HepG2 (cell line): Measurements from ENCODE around the gene ZFP28. TPM values are rescaled to one million over a fixed set of nuclear protein-coding genes. Genes with fewer than 3 reads are reported as not detected.

ENCODE experiments used
- ATAC-seq: fragments of 200-7000 bp; cut with Tn5 transposase; 3 replicates; pipeline ENCODE4 v1.9.1; 2020; ENCODE audit warnings: mild to moderate bottlenecking, moderate library complexity
- BruUV-seq: library from RNA; stranded (reverse); fragments of 400-500 nt; replicated peaks from 2 replicates; lab custom pipeline; 2021; lab: Mats Ljungman, UMichigan
- CTCF ChIA-PET: fragments of 300-600 bp; formaldehyde crosslinking; extraction: SDS; loops from one replicate; lab custom pipeline; 2021; ENCODE audit warnings: low total read pairs, inconsistent platforms, low intra/inter-chr PET ratio; lab: Yijun Ruan, JAX
- POLR2A ChIA-PET: fragments of 350-600 bp; sonication (Branson Sonifier 250); formaldehyde crosslinking; loops from one replicate; lab custom pipeline; 2020; ENCODE audit warnings: antibody characterized with exemption, inconsistent platforms; lab: Yijun Ruan, JAX
- DNase-seq: peaks from one replicate; pipeline ENCODE4 v3.0.0-alpha.2; 2015; ENCODE audit warnings: low spot score
- FAIRE-seq: peaks from 3 replicates; lab custom pipeline; 2011; peaks lifted over from hg19 to GRCh38; lab: Jason Lieb, UNC
- H2AFZ ChIP-seq: one replicate; pipeline ENCODE4 v1.6.1; 2011; ENCODE audit warnings: low read length, inconsistent platforms
- H3K27ac ChIP-seq: fragments of 300-600 bp; 3 replicates; pipeline ENCODE4 v1.8.0; 2011; ENCODE audit warnings: mixed run types, mild to moderate bottlenecking, mixed read lengths, low read length, inconsistent platforms; ENCODE audit not compliant: insufficient read depth; ENCODE audit errors: extremely low read length
- H3K27me3 ChIP-seq, 2 experiments: fragments of 200-600 bp in 1 of 2; 2 replicates in 1 of 2; 3 replicates in 1 of 2; pipeline versions ENCODE4 v1.6.0 to v1.8.0; 2011; ENCODE audit warnings: low read length in 2 of 2, mild to moderate bottlenecking in 2 of 2, moderate library complexity in 2 of 2, inconsistent platforms in 1 of 2; ENCODE audit not compliant: insufficient read depth in 2 of 2, control insufficient read depth in 1 of 2
- H3K36me3 ChIP-seq, 2 experiments: fragments of 200-600 bp in 1 of 2; replicated peaks in 1 of 2; 2 replicates in 1 of 2; 3 replicates in 1 of 2; pipeline versions ENCODE4 v1.5.1 to v1.8.0; 2011; ENCODE audit warnings: low read length in 2 of 2, inconsistent platforms in 1 of 2; ENCODE audit not compliant: insufficient read depth in 2 of 2, control insufficient read depth in 1 of 2
- H3K4me1 ChIP-seq: 2 replicates; pipeline ENCODE4 v1.5.1; 2012; ENCODE audit warnings: low read length, inconsistent platforms; ENCODE audit not compliant: insufficient read depth
- H3K4me2 ChIP-seq: 2 replicates; pipeline ENCODE4 v1.6.0; 2011; ENCODE audit warnings: low read depth, low read length, inconsistent platforms
- H3K4me3 ChIP-seq, 3 experiments: fragments of 200-600 bp in 1 of 3; sonication (generic), shearing (Covaris generic) in 1 of 3; replicated peaks in 1 of 3; 2 replicates each; pipeline ENCODE4 v1.5.1; 2011 to 2016; ENCODE audit warnings: low read length in 3 of 3, inconsistent platforms in 2 of 3, low read depth in 2 of 3, mild to moderate bottlenecking in 2 of 3, control low read depth in 1 of 3, mixed read lengths in 1 of 3; ENCODE audit not compliant: insufficient read depth in 1 of 3
- H3K79me2 ChIP-seq: one replicate; pipeline ENCODE4 v1.6.1; 2011; ENCODE audit warnings: low read length, inconsistent platforms; ENCODE audit not compliant: insufficient read depth
- H3K9ac ChIP-seq: 2 replicates; pipeline ENCODE4 v1.6.0; 2011; ENCODE audit warnings: mild to moderate bottlenecking, low read depth, low read length, inconsistent platforms; ENCODE audit not compliant: insufficient read depth
- H3K9me3 ChIP-seq: 2 replicates; pipeline ENCODE4 v1.5.1; 2012; ENCODE audit warnings: mild to moderate bottlenecking, low read length
- H4K20me1 ChIP-seq: 2 replicates; pipeline ENCODE4 v1.6.0; 2011; ENCODE audit warnings: inconsistent platforms, mild to moderate bottlenecking, low read length, moderate library complexity; ENCODE audit not compliant: insufficient read depth
- CEBPB ChIP-seq: IDR thresholded peaks from 2 replicates; pipeline ENCODE4 v1.6.1; 2011; ENCODE audit warnings: low read depth, low read length, improper control_type of control experiment, borderline replicate concordance
- KLF12 ChIP-seq: sonication (generic); formaldehyde crosslinking; IDR thresholded peaks from 2 replicates; pipeline ENCODE4 v1.4.0; 2020; ENCODE audit warnings: missing genetic modification reagents, borderline replicate concordance
- MAZ ChIP-seq, 2 experiments: sonication (generic) in 1 of 2; formaldehyde crosslinking in 1 of 2; IDR thresholded peaks; 2 replicates each; pipeline versions ENCODE4 v1.5.0 to v1.6.1; 2012 to 2020; ENCODE audit warnings: low read depth in 2 of 2, mild to moderate bottlenecking in 2 of 2, borderline replicate concordance in 1 of 2, improper control_type of control experiment in 1 of 2, low read length in 1 of 2, missing genetic modification reagents in 1 of 2, moderate library complexity in 1 of 2
- PRMT3 ChIP-seq: sonication (generic); formaldehyde crosslinking; IDR thresholded peaks from 2 replicates; pipeline ENCODE4 v1.8.1; 2022; ENCODE audit warnings: low read depth, mild to moderate bottlenecking, moderate library complexity, missing genetic modification reagents, borderline replicate concordance
- WGBS: methylation state at CpG from one replicate; pipeline ENCODE4 v1.1.6; 2017; ENCODE audit warnings: low lambda C conversion rate; 5-methylcytosine and 5-hydroxymethylcytosine counted together
- in situ Hi-C: cut with HindIII; loops from 2 replicates; pipeline ENCODE4 v1.10.0; 2017; ENCODE audit warnings: low pct_unique_long_range_greater_than_20kb; ENCODE audit not compliant: extremely low pct_ligation_motif_present
- intact Hi-C: fragments of 100-400 bp; cut with micrococcal nuclease; formaldehyde crosslinking; loops from one replicate; pipeline ENCODE4 v1.10.0; 2022; ENCODE audit not compliant: unreplicated experiment
- polyA plus RNA-seq, 8 experiments: library from polyadenylated mRNA; depleted of rRNA in 3 of 8; stranded (reverse) in 7 of 8; unstranded in 1 of 8; fragments of >200 nt; fragmentation: Illumina TruSeq in 4 of 8; extraction: Trizol in 4 of 8; gene quantifications; 2 replicates each; pipeline versions ENCODE4 v1.2.1 to v1.2.3, GENCODE V29; 2011 to 2016; ENCODE audit warnings: low read depth in 4 of 8, missing spikeins in 1 of 8, mixed read lengths in 1 of 8; ENCODE audit not compliant: insufficient read depth in 1 of 8
- total RNA-seq, 5 experiments: library from RNA; depleted of rRNA; stranded (reverse); fragments of >200 nt; fragmentation: Illumina TruSeq; extraction: Trizol; gene quantifications; 2 replicates each; pipeline ENCODE4 v1.2.3, GENCODE V29; 2016; ENCODE audit warnings: low read depth in 1 of 5
- TF ChIP-seq, protein P1 (sequence below): sonication (generic); formaldehyde crosslinking; IDR thresholded peaks from one replicate; pipeline ENCODE4 v1.5.1; 2020; ENCODE audit warnings: mild to moderate bottlenecking, missing genetic modification reagents; ENCODE audit errors: not compliant biosample characterization

The ZFP28 gene
- total and polyA plus RNA-seq, 2 of the 13 experiments (the other 11 are each of a cell fraction or from before 2014, with no cell fraction given), result not detected

DNA sequence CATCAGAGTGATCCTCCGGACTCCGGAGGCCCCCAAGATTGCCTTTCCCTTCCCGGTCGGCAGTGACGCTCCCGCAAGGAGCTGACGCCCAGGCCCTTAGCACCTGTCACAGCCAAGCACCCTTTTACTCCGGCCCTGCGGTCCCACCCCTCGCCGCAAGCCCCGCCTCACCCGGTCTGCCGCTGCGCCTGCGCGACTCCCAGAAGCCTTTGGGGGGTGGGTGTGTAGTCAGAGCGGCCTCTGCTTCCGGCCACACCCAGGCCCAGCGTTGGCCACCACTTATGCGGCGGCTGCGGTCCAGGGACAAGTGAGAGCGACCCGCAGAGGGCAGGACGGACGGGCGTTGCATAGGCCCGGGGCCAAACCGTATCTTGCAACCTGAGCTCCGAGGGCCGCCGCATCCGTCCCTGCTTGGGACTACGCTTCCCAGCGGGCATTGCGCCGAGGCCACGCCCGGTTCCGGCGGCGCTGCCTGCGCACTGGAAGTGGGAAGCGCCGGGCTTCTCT lies 441 bp upstream of the ZFP28 start (continued):
- TF ChIP-seq, protein P1, sequence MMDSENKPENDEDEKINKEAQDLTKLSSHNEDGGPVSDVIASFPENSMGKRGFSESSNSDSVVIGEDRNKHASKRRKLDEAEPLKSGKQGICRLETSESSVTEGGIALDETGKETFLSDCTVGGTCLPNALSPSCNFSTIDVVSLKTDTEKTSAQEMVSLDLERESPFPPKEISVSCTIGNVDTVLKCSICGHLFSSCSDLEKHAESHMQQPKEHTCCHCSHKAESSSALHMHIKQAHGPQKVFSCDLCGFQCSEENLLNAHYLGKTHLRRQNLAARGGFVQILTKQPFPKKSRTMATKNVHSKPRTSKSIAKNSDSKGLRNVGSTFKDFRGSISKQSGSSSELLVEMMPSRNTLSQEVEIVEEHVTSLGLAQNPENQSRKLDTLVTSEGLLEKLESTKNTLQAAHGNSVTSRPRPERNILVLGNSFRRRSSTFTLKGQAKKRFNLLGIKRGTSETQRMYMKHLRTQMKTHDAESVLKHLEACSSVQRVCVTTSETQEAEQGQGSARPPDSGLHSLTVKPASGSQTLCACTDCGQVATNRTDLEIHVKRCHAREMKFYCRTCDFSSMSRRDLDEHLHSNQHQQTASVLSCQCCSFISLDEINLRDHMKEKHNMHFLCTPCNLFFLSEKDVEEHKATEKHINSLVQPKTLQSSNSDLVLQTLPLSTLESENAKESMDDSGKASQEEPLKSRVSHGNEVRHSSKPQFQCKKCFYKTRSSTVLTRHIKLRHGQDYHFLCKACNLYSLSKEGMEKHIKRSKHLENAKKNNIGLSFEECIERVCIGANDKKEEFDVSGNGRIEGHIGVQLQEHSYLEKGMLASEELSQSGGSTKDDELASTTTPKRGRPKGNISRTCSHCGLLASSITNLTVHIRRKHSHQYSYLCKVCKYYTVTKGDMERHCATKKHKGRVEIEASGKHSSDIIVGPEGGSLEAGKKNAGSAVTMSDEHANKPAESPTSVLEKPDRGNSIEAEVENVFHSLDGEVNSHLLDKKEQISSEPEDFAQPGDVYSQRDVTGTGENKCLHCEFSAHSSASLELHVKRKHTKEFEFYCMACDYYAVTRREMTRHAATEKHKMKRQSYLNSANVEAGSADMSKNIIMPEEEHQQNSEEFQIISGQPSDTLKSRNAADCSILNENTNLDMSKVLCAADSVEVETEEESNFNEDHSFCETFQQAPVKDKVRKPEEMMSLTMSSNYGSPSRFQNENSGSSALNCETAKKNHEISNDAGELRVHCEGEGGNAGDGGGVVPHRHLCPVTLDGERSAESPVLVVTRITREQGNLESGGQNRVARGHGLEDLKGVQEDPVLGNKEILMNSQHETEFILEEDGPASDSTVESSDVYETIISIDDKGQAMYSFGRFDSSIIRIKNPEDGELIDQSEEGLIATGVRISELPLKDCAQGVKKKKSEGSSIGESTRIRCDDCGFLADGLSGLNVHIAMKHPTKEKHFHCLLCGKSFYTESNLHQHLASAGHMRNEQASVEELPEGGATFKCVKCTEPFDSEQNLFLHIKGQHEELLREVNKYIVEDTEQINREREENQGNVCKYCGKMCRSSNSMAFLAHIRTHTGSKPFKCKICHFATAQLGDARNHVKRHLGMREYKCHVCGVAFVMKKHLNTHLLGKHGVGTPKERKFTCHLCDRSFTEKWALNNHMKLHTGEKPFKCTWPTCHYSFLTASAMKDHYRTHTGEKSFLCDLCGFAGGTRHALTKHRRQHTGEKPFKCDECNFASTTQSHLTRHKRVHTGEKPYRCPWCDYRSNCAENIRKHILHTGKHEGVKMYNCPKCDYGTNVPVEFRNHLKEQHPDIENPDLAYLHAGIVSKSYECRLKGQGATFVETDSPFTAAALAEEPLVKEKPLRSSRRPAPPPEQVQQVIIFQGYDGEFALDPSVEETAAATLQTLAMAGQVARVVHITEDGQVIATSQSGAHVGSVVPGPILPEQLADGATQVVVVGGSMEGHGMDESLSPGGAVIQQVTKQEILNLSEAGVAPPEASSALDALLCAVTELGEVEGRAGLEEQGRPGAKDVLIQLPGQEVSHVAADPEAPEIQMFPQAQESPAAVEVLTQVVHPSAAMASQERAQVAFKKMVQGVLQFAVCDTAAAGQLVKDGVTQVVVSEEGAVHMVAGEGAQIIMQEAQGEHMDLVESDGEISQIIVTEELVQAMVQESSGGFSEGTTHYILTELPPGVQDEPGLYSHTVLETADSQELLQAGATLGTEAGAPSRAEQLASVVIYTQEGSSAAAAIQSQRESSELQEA, result no peak
- TF ChIP-seq MAZ (IDR thresholded peaks at IDR 0.05; ENCODE audit: borderline replicate concordance, low read depth, low read length) (no peak), MAZ (CRISPR knock-in tag; IDR thresholded peaks at IDR 0.05; ENCODE audit: low read depth) (no peak)

DNA sequence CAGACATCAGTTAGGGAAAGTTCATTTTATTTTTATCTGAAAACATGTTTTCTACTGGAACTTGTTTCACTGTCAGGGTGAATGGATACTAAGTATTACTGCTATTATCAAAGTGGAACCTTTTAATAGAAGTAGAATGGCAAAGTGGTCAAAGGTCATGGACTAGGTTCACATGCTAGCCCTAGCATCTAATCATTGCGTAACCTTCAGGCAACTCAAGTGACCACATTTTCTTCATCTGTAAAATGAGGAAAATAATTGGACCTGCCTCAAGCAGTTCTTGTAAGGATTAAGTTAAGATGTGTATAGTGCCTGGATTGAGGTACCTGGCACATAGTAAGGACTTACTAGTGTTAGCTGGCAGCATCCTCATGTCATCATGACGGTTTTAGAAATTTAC lies 5.0 kb downstream of the ZFP28 start:
- peaks cover 94% of the 10 kb centered on the region for H3K9me3 ChIP-seq
- 29% methylated on average over 2 of the region's 2 CpGs for WGBS
- H3K36me3 ChIP-seq, result no peaks in the 10 kb centered on the region

More for the DNA sequence above, 5.0 kb downstream of the ZFP28 start:
- Histone ChIP-seq H3K27ac (no peak overlapping the region), H3K79me2 (no peaks in the 10 kb centered on the region), H4K20me1 (no peaks in the 10 kb centered on the region), H2AFZ (no peak overlapping the region), H3K4me2 (no peak overlapping the region), H3K9ac (no peak overlapping the region), H3K4me3 (no peak overlapping the region), H3K4me1 (no peaks in the 10 kb centered on the region), H3K27me3 (no peaks in the 10 kb centered on the region)
- TF ChIP-seq PRMT3 (CRISPR knock-in tag) (no peak), CEBPB (peak; percentile 66; the same call in 1 of the 2 replicates), KLF12 (CRISPR knock-in tag) (no peak)
- in situ Hi-C loops (no loop called here), intact Hi-C loops (no loop called here)
- BruUV-seq, result no TSS peak
- FAIRE-seq (no peak), ATAC-seq (no peak), DNase-seq (no peak)
- ChIA-PET POLR2A (no interaction called here), CTCF (no interaction called here)
